Upper lobe of right lung (tissue), 1 donor: ENCODE results near the gene ZNF234. TPM values are rescaled to one million over a fixed set of nuclear protein-coding genes. Genes with fewer than 3 reads are reported as not detected.
A peak's percentile ranks its signal among the peaks of the same experiment; 100 is the strongest.

Experiments
- ATAC-seq: fragments of 200-7000 bp; cut with Tn5 transposase; one replicate; pipeline ENCODE4 v1.9.1; 2020; ENCODE audit warnings: mild to moderate bottlenecking, moderate library complexity
- DNase-seq: peaks from one replicate; pipeline ENCODE4 v3.0.0-alpha.2; 2020
- H3K27ac ChIP-seq: fragments of 200-600 bp; one replicate; pipeline ENCODE4 v1.8.0; 2022
- H3K27me3 ChIP-seq: fragments of 200-600 bp; one replicate; pipeline ENCODE4 v1.8.0; 2022; ENCODE audit warnings: mild to moderate bottlenecking
- H3K36me3 ChIP-seq: fragments of 200-600 bp; one replicate; pipeline ENCODE4 v1.8.0; 2022
- H3K4me1 ChIP-seq: fragments of 200-600 bp; one replicate; pipeline ENCODE4 v1.8.0; 2022
- H3K4me3 ChIP-seq: fragments of 200-600 bp; one replicate; pipeline ENCODE4 v1.8.0; 2022; ENCODE audit warnings: mild to moderate bottlenecking
- H3K9me3 ChIP-seq: fragments of 200-600 bp; one replicate; pipeline ENCODE4 v1.8.0; 2022
- CTCF ChIP-seq: fragments of 200-600 bp; IDR thresholded peaks from one replicate; pipeline ENCODE4 v1.8.0; 2022; ENCODE audit warnings: antibody characterized with exemption
- intact Hi-C: fragments of 100-400 bp; cut with DNase I; formaldehyde crosslinking; loops from one replicate; pipeline ENCODE4 v1.11.0; 2022
- long read RNA-seq: library from polyadenylated mRNA; unstranded; transcript quantifications from one replicate; pipeline ENCODE4 v2.0.0, GENCODE V29; 2021
- total RNA-seq: library from RNA; stranded (reverse); fragmentation: NEBNext Ultra II Directional; extraction: Animal tissue kit (Norgen Biotek cat#: 25700); gene quantifications from one replicate; pipeline ENCODE4 v1.2.1, GENCODE V29; 2021
- donor health status: DM: no; HTN: yes; CAD: no; lungs with severe emphysema.

Gene ZNF234
- 10.4 TPM for total RNA-seq
- long read RNA-seq, full-length matches to known transcripts, result 4 of 7 reads
- long read RNA-seq, partial matches to known transcripts, result 0 of 7 reads
- long read RNA-seq, other reads (novel, unspliced or antisense), result 3 of 7 reads

GRCh38 chr19:44141191-44142058, at the start of gene ZNF234:
TSS of gene ZNF234 (plus strand) at chr19:44141554. CDS start at chr19:44144633, 3,079 bp downstream.
- no peaks in the 10 kb centered on the region for H3K9me3 ChIP-seq
- TF ChIP-seq CTCF, result no peak
- intact Hi-C loops, result no loop called here
- H3K4me3 ChIP-seq, result peak within 1 kb of the TSS; percentile 98
- peak within 1 kb of the TSS; percentile 83 for H3K27ac ChIP-seq
- no peaks in the 10 kb centered on the region for H3K27me3 ChIP-seq
- ATAC-seq, result peak; percentile 99
- DNase-seq, result peak; percentile 91
- H3K36me3 ChIP-seq, result peaks cover 19% of the 10 kb centered on the region
- peaks cover 15% of the 10 kb centered on the region for H3K4me1 ChIP-seq

DNA sequence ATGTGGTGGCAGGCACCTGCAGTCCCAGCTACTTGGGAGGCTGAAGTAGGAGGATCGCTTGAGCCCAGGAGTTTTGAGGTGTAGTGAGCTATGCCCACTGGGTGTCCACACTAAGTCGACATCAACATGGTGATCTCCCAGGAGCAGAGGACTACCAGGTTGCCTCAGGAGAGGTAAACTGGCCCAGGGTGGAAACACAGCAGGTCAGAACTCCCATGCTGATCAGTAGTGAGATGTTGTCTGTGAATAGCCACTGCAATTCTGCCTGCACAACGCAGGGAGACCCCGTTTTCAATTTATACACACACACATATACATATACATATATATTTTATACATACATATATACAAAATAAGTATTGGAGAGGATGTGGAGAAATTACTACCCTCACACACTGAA, 49.2 kb upstream of the ZNF234 start:
- no peak for TF ChIP-seq CTCF
- intact Hi-C loops, result no loop called here
- Histone ChIP-seq H3K36me3 (peaks cover 3% of the 10 kb centered on the region), H3K27ac (no peak overlapping the region), H3K27me3 (no peaks in the 10 kb centered on the region), H3K4me1 (peaks cover 7% of the 10 kb centered on the region), H3K4me3 (no peak overlapping the region), H3K9me3 (no peaks in the 10 kb centered on the region)
- DNase-seq (no peak), ATAC-seq (no peak)

- Histone ChIP-seq H3K4me1 (peaks cover 7% of the 10 kb centered on the region), H3K4me3 (peak within 1 kb of the TSS; percentile 72), H3K9me3 (no peaks in the 10 kb centered on the region), H3K27ac (peak within 1 kb of the TSS; percentile 83), H3K36me3 (peaks cover 23% of the 10 kb centered on the region), H3K27me3 (no peaks in the 10 kb centered on the region)
- ATAC-seq, result peak; percentile 99
- TF ChIP-seq CTCF, result no peak
- peak; percentile 94 for DNase-seq
- intact Hi-C loops, result no loop called here
Observed at GRCh38 chr19:44093931-44094765, 47.2 kb upstream of the ZNF234 start, which contains the start of gene ZNF224. TSS of gene ZNF224 (plus strand) at chr19:44094361. CDS start at chr19:44097874, 3,513 bp downstream.

DNA sequence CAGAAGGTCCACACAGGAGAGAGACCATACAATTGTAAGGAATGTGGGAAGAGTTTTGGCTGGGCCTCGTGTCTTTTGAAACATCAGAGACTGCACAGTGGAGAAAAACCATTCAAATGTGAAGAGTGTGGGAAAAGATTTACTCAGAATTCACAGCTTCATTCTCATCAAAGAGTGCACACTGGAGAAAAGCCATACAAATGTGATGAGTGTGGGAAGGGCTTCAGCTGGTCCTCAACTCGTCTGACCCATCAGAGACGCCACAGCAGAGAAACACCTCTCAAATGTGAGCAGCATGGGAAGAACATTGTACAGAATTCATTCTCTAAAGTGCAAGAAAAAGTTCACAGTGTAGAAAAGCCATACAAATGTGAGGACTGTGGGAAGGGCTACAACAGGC, 33.6 kb upstream of the ZNF234 start:
- H3K9me3 ChIP-seq, result peaks cover 65% of the 10 kb centered on the region
- peaks cover 29% of the 10 kb centered on the region for H3K36me3 ChIP-seq
- intact Hi-C loops, result no loop called here
- no peak for TF ChIP-seq CTCF
- no peaks in the 10 kb centered on the region for H3K27me3 ChIP-seq
- DNase-seq (no peak), ATAC-seq (no peak)
- no peak overlapping the region for H3K27ac ChIP-seq
- H3K4me1 ChIP-seq, result peaks cover 10% of the 10 kb centered on the region
- no peak overlapping the region for H3K4me3 ChIP-seq

GRCh38 chr19:44109458-44109857, 31.9 kb upstream of the ZNF234 start:
- Histone ChIP-seq H3K36me3 (peaks cover 13% of the 10 kb centered on the region), H3K9me3 (peaks cover 65% of the 10 kb centered on the region), H3K4me1 (peaks cover 13% of the 10 kb centered on the region), H3K27me3 (no peaks in the 10 kb centered on the region), H3K4me3 (no peak overlapping the region), H3K27ac (no peak overlapping the region)
- no peak for ATAC-seq
- no peak for TF ChIP-seq CTCF
- DNase-seq, result no peak
- intact Hi-C loops, result no loop called here
